Head of caudate nucleus (tissue), 42 donors: ENCODE results near the gene MAN2A2.

Source experiments
- DNase-seq, 42 donors: peaks; one replicate each; pipeline versions ENCODE4 v3.0.0 to v3.0.0-alpha.2; 2020 to 2021; ENCODE audit warnings: mixed read lengths in 7 of 42
- intact Hi-C: fragments of 100-400 bp; cut with DNase I; formaldehyde crosslinking; loops from one replicate; pipeline ENCODE4 v1.15.0; 2022

Gene MAN2A2

GRCh38 chr15:90881181-90881977, 21.7 kb upstream of the MAN2A2 start:
- no peak for DNase-seq
- intact Hi-C loops: no loop called here

- intact Hi-C loops: no loop called here
- no peak for DNase-seq
Observed at GRCh38 chr15:90881978-90882721, 21.0 kb upstream of the MAN2A2 start.

- DNase-seq: no peak
- intact Hi-C loops: no loop called here
Observed at GRCh38 chr15:90882781-90883525, 20.1 kb upstream of the MAN2A2 start.

- intact Hi-C loops: no loop called here
- DNase-seq: no peak
Observed at GRCh38 chr15:90883526-90883975, 19.6 kb upstream of the MAN2A2 start.

GRCh38 chr15:90883976-90884718, 19.0 kb upstream of the MAN2A2 start, which contains the start of gene FES:
Gene FES (plus strand): TSS chr15:90884504. CDS start chr15:90885046, 542 bp downstream.
- intact Hi-C loops: loop anchor here (2.0 kb wide), 1 partner anchor 235 kb away; no protein-coding TSS in a partner anchor
- DNase-seq: peak in 15 of 42 donors; percentile 20 to 71 (median 47)

GRCh38 chr15:90884719-90885431, 18.2 kb upstream of the MAN2A2 start:
- no peak for DNase-seq
- intact Hi-C loops: loop anchor here (2.0 kb wide), 1 partner anchor 236 kb away; no protein-coding TSS in a partner anchor

GRCh38 chr15:90885432-90886290, 17.4 kb upstream of the MAN2A2 start:
- DNase-seq: peak in 41 of 42 donors; percentile 66 to 93 (median 80)
- intact Hi-C loops: loop anchor here (2.0 kb wide), 1 partner anchor 237 kb away; no protein-coding TSS in a partner anchor

- DNase-seq: no peak
- intact Hi-C loops: no loop called here
Observed at GRCh38 chr15:90886291-90886614, 16.8 kb upstream of the MAN2A2 start.

GRCh38 chr15:90887037-90887481, 16.0 kb upstream of the MAN2A2 start:
- DNase-seq: no peak
- intact Hi-C loops: no loop called here

- intact Hi-C loops: no loop called here
- peak in 5 of 42 donors; percentile 26 to 60 (median 34) for DNase-seq
Observed at GRCh38 chr15:90889313-90889730, 13.8 kb upstream of the MAN2A2 start.

GRCh38 chr15:90889736-90890456, 13.2 kb upstream of the MAN2A2 start:
- peak in 7 of 42 donors; percentile 33 to 73 (median 59) for DNase-seq
- intact Hi-C loops: no loop called here

GRCh38 chr15:90890839-90891238, 12.3 kb upstream of the MAN2A2 start:
- no peak for DNase-seq
- intact Hi-C loops: no loop called here

- intact Hi-C loops: no loop called here
- DNase-seq: no peak
Observed at GRCh38 chr15:90891346-90891949, 11.7 kb upstream of the MAN2A2 start.

GRCh38 chr15:90892023-90892422, 11.1 kb upstream of the MAN2A2 start:
- intact Hi-C loops: no loop called here
- no peak for DNase-seq

GRCh38 chr15:90892498-90893174, 10.5 kb upstream of the MAN2A2 start:
- intact Hi-C loops: no loop called here
- no peak for DNase-seq
